ENCODE measurements around the gene PNKP.

- TF ChIP-seq DLX4 (CRISPR knock-in tag; IDR thresholded peaks at IDR 0.05) (no peak), GABPB1 (CRISPR knock-in tag; IDR thresholded peaks at IDR 0.05) (no peak), HDAC1 (IDR thresholded peaks at IDR 0.05) (no peak), USF2 (CRISPR knock-in tag; IDR thresholded peaks at IDR 0.05) (no peak), HDGF (IDR thresholded peaks at IDR 0.05) (no peak), CBFB (CRISPR knock-in tag; IDR thresholded peaks at IDR 0.05) (no peak), TAF1 (IDR thresholded peaks at IDR 0.05; ENCODE audit: control insufficient read depth, extremely low read depth, insufficient read depth, low read length, severe bottlenecking) (no peak), POLR2A (conservative IDR thresholded peaks at IDR 0.05) (no peak), EP300 (IDR thresholded peaks at IDR 0.05; ENCODE audit: low read length) (no peak), ZNF232 (CRISPR knock-in tag; IDR thresholded peaks at IDR 0.05) (no peak), CTCF (IDR thresholded peaks at IDR 0.05 in 2 of 3, conservative IDR thresholded peaks at IDR 0.05 in 1 of 3; ENCODE audit: insufficient read depth in 2 of 3, low read depth in 1 of 3, low read length in 3 of 3) (no peak), JUNB (CRISPR knock-in tag; conservative IDR thresholded peaks at IDR 0.05) (no peak), RAD21 (CRISPR knock-in tag; conservative IDR thresholded peaks at IDR 0.05 in 1 of 2, IDR thresholded peaks at IDR 0.05 in 1 of 2) (no peak), CEBPZ (IDR thresholded peaks at IDR 0.05; ENCODE audit: borderline replicate concordance, low read depth, low read length) (no peak)
These were observed 15.7 kb upstream of the PNKP start for GRCh38 chr19:49883094-49883493.
